Endodermal cell (in vitro differentiated cells): ENCODE measurements around the gene MIGA1. TPM values are rescaled to one million over a fixed set of nuclear protein-coding genes. Genes with fewer than 3 reads are reported as not detected.
"Not testable (repeated sequence)": the region's sequence is repeated elsewhere in the genome, so short reads cannot be mapped to it uniquely, and the experiment has no call there.

ENCODE experiments used
- DNase-seq: peaks from one replicate; pipeline ENCODE4 v3.0.0-alpha.2; 2017
- H3K27ac ChIP-seq: 2 replicates; pipeline ENCODE4 v1.5.1; 2013; ENCODE audit warnings: mild to moderate bottlenecking, low read depth, low read length, moderate library complexity
- H3K27me3 ChIP-seq: 2 replicates; pipeline ENCODE4 v1.6.1; 2013; ENCODE audit warnings: mild to moderate bottlenecking, low read length, moderate library complexity; ENCODE audit not compliant: insufficient read depth, control insufficient read depth, poor library complexity, severe bottlenecking
- H3K36me3 ChIP-seq: 2 replicates; pipeline ENCODE4 v1.7.0; 2013; ENCODE audit warnings: mild to moderate bottlenecking, low read length, moderate library complexity; ENCODE audit not compliant: control insufficient read depth, insufficient read depth
- H3K4me1 ChIP-seq: one replicate; pipeline ENCODE4 v1.7.0; 2013; ENCODE audit warnings: low read length; ENCODE audit not compliant: control insufficient read depth, insufficient read depth
- H3K4me3 ChIP-seq: 2 replicates; pipeline ENCODE4 v1.5.1; 2013; ENCODE audit warnings: mild to moderate bottlenecking, low read length, moderate library complexity
- H3K9ac ChIP-seq: 2 replicates; pipeline ENCODE4 v1.6.1; 2013; ENCODE audit warnings: mild to moderate bottlenecking, low read length, moderate library complexity; ENCODE audit not compliant: poor library complexity, severe bottlenecking; ENCODE audit errors: extremely low read depth
- H3K9me3 ChIP-seq: 2 replicates; pipeline ENCODE4 v1.6.1; 2013; ENCODE audit warnings: mild to moderate bottlenecking, low read length, moderate library complexity; ENCODE audit not compliant: control insufficient read depth
- H3K27ac Mint-ChIP-seq: 2 replicates; pipeline ENCODE4 v1.8.0; 2020; ENCODE audit warnings: mixed read lengths
- H3K27me3 Mint-ChIP-seq: 2 replicates; pipeline ENCODE4 v1.8.0; 2021; ENCODE audit warnings: mild to moderate bottlenecking, mixed read lengths; ENCODE audit not compliant: insufficient read depth
- H3K36me3 Mint-ChIP-seq: 2 replicates; pipeline ENCODE4 v1.8.0; 2020; ENCODE audit warnings: low read depth, mixed read lengths
- H3K4me1 Mint-ChIP-seq: 2 replicates; pipeline ENCODE4 v1.8.0; 2020; ENCODE audit warnings: mixed read lengths
- H3K4me3 Mint-ChIP-seq: 2 replicates; pipeline ENCODE4 v1.8.0; 2020; ENCODE audit warnings: mild to moderate bottlenecking, moderate library complexity, mixed read lengths
- H3K9me3 Mint-ChIP-seq: 2 replicates; pipeline ENCODE4 v1.8.0; 2020; ENCODE audit warnings: mild to moderate bottlenecking, mixed read lengths
- CTCF ChIP-seq: fragments of 200-600 bp; sonication (generic); conservative IDR thresholded peaks from 2 replicates; pipeline ENCODE4 v1.5.0; 2021; ENCODE audit warnings: antibody characterized with exemption, mild to moderate bottlenecking
- WGBS, 2 experiments: methylation state at CpG; one replicate each; pipeline versions ENCODE4 v1.1.5 to v1.1.7; 2013; ENCODE audit warnings: missing lambda C conversion rate in 2 of 2, mixed read lengths in 1 of 2; ENCODE audit not compliant: insufficient coverage in 1 of 2, insufficient read length in 1 of 2; 5-methylcytosine and 5-hydroxymethylcytosine counted together
- total RNA-seq, 2 donors: library from RNA; stranded (reverse); fragmentation: NEBNext Ultra II Directional in 1 of 2; extraction: Animal tissue kit (Norgen Biotek cat#: 25700) in 1 of 2; gene quantifications; 2 replicates in 1 of 2; 3 replicates in 1 of 2; pipeline ENCODE4 v1.2.1, GENCODE V29; 2021

MIGA1 gene
- total RNA-seq, 2 donors from 2014 or later: 7.3 to 9.5 TPM

- H3K4me1 ChIP-seq: no peaks in the 10 kb centered on the region
- peaks cover 7% of the 10 kb centered on the region for H3K9me3 ChIP-seq
- Mint-ChIP-seq H3K36me3 (peaks cover 33% of the 10 kb centered on the region), H3K4me1 (peaks cover 8% of the 10 kb centered on the region), H3K27ac (no peak overlapping the region), H3K9me3 (peaks cover 21% of the 10 kb centered on the region), H3K4me3 (no peak overlapping the region), H3K27me3 (no peaks in the 10 kb centered on the region)
- H3K27me3 ChIP-seq: no peaks in the 10 kb centered on the region
- H3K9ac ChIP-seq: no peak overlapping the region
- no peak for TF ChIP-seq CTCF
- no peak overlapping the region for H3K27ac ChIP-seq
- H3K4me3 ChIP-seq: no peak overlapping the region
- 100% methylated on average over 1 of the region's 1 CpG; no CpG with 5 or more reads in 1 of the 2 experiments for WGBS, 2 experiments
- peaks cover 19% of the 10 kb centered on the region for H3K36me3 ChIP-seq
- DNase-seq: no peak
Observed at GRCh38 chr1:77781683-77782082, 2.2 kb downstream of the MIGA1 start.

GRCh38 chr1:77783141-77783540 is 3.7 kb downstream of the MIGA1 start:
- Mint-ChIP-seq H3K9me3 (peaks cover 28% of the 10 kb centered on the region), H3K36me3 (peaks cover 44% of the 10 kb centered on the region), H3K4me3 (no peak overlapping the region), H3K27me3 (no peaks in the 10 kb centered on the region), H3K4me1 (peaks cover 8% of the 10 kb centered on the region), H3K27ac (no peak overlapping the region)
- WGBS, 2 experiments: 100% methylated on average over 1 of the region's 2 CpGs; no CpG with 5 or more reads in 1 of the 2 experiments
- Histone ChIP-seq H3K36me3 (peaks cover 25% of the 10 kb centered on the region), H3K9me3 (peaks cover 7% of the 10 kb centered on the region), H3K4me1 (no peaks in the 10 kb centered on the region), H3K9ac (no peak overlapping the region), H3K27ac (no peak overlapping the region), H3K4me3 (no peak overlapping the region), H3K27me3 (no peaks in the 10 kb centered on the region)
- no peak for TF ChIP-seq CTCF
- no peak for DNase-seq

GRCh38 chr1:77786093-77786741 is 6.8 kb downstream of the MIGA1 start:
- H3K27me3 ChIP-seq, H3K27ac ChIP-seq, H3K4me1 Mint-ChIP-seq, H3K9me3 ChIP-seq, H3K27ac Mint-ChIP-seq, H3K4me1 ChIP-seq, DNase-seq, H3K27me3 Mint-ChIP-seq, H3K4me3 Mint-ChIP-seq, H3K9ac ChIP-seq, H3K4me3 ChIP-seq: not testable (repeated sequence)
- WGBS, 2 experiments: 96 to 100% methylated on average over 1 to 2 of the region's 2 CpGs
- Mint-ChIP-seq H3K9me3 (peaks cover 34% of the 10 kb centered on the region), H3K36me3 (peaks cover 55% of the 10 kb centered on the region)
- peaks cover 35% of the 10 kb centered on the region for H3K36me3 ChIP-seq

GRCh38 chr1:77794550-77794949 is 15.1 kb downstream of the MIGA1 start:
- Mint-ChIP-seq H3K9me3 (no peaks in the 10 kb centered on the region), H3K36me3 (peaks cover 14% of the 10 kb centered on the region), H3K4me1 (peaks cover 2% of the 10 kb centered on the region), H3K27ac (no peak overlapping the region), H3K4me3 (no peak overlapping the region), H3K27me3 (no peaks in the 10 kb centered on the region)
- no peak overlapping the region for H3K9ac ChIP-seq
- no peaks in the 10 kb centered on the region for H3K27me3 ChIP-seq
- H3K27ac ChIP-seq: no peak overlapping the region
- H3K4me3 ChIP-seq: no peak overlapping the region
- peaks cover 2% of the 10 kb centered on the region for H3K36me3 ChIP-seq
- WGBS, 2 experiments: 94 to 100% methylated on average over 3 of the region's 3 CpGs
- no peak for DNase-seq
- H3K9me3 ChIP-seq: no peaks in the 10 kb centered on the region
- TF ChIP-seq CTCF: no peak
- no peaks in the 10 kb centered on the region for H3K4me1 ChIP-seq
